ENCODE results near the gene SP7.

DNA sequence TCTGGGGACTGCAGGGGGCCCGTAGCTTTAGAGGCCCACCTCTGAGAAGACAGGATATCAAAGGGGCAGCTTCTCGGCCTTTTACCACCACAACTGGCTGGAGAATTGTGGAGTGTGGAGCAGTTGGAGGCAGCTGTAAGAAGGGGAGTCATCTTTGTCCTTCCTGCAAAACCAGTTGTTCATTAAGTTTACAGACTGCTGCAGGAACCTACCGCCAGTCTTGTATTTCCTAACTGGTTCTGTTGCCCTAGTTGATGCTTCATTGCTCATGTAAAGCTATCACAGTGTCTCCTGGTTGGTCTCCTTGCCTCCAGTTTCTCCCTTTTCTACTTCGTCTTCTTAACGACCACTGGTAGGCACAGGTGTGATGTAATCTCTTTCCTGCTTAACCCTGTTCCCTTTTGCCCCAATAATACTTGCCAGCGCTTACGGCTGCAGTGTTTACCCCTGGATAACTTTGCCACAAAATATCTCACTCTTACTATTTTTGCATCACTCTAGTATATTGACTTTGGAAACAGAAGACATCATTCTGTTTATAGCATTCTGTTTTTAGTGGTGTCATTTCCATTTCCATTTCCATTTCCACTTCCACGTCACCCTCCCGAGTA lies 56.2 kb downstream of the SP7 start:
- TF ChIP-seq TAF1 (IDR thresholded peaks at IDR 0.05; ENCODE audit: borderline replicate concordance, insufficient read depth, low read length) (no peak), POLR2AphosphoS5 (IDR thresholded peaks at IDR 0.05; ENCODE audit: low read depth, low read length) (no peak), FOXP2 (optimal IDR thresholded peaks at IDR 0.05; ENCODE audit: borderline replicate concordance, extremely low read depth, extremely low read length, insufficient read depth) (no peak)
- TF ChIP-seq, protein P1, sequence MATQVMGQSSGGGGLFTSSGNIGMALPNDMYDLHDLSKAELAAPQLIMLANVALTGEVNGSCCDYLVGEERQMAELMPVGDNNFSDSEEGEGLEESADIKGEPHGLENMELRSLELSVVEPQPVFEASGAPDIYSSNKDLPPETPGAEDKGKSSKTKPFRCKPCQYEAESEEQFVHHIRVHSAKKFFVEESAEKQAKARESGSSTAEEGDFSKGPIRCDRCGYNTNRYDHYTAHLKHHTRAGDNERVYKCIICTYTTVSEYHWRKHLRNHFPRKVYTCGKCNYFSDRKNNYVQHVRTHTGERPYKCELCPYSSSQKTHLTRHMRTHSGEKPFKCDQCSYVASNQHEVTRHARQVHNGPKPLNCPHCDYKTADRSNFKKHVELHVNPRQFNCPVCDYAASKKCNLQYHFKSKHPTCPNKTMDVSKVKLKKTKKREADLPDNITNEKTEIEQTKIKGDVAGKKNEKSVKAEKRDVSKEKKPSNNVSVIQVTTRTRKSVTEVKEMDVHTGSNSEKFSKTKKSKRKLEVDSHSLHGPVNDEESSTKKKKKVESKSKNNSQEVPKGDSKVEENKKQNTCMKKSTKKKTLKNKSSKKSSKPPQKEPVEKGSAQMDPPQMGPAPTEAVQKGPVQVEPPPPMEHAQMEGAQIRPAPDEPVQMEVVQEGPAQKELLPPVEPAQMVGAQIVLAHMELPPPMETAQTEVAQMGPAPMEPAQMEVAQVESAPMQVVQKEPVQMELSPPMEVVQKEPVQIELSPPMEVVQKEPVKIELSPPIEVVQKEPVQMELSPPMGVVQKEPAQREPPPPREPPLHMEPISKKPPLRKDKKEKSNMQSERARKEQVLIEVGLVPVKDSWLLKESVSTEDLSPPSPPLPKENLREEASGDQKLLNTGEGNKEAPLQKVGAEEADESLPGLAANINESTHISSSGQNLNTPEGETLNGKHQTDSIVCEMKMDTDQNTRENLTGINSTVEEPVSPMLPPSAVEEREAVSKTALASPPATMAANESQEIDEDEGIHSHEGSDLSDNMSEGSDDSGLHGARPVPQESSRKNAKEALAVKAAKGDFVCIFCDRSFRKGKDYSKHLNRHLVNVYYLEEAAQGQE (IDR thresholded peaks at IDR 0.05; ENCODE audit: insufficient read depth in 1 of 2, low read depth in 2 of 2, low read length in 2 of 2), result no peak
